ENCODE data around the gene TRPM3.

The TRPM3 gene

GRCh38 chr9:70511858-70512257, 609.6 kb downstream of the TRPM3 start:
- H3K4me1 ChIP-seq (ENCODE audit: control insufficient read depth, insufficient read depth, low read length) = no peaks in the 10 kb centered on the region
- H3K9me3 ChIP-seq (ENCODE audit: control insufficient read depth, insufficient read depth, low read length) = 0 out of 2 replicates have a peak, but pooled peaks cover 4% of the 10 kb centered on the region
- H3K4me3 ChIP-seq (ENCODE audit: low read depth, low read length) = no peak overlapping the region
- no peak overlapping the region for H3K27ac ChIP-seq (ENCODE audit: low read depth, low read length)
- H3K36me3 ChIP-seq (ENCODE audit: control insufficient read depth, insufficient read depth, low read length) = no peaks in the 10 kb centered on the region
- no peaks in the 10 kb centered on the region for H3K27me3 ChIP-seq (ENCODE audit: control insufficient read depth, insufficient read depth, low read length)
- no peak overlapping the region for H3K9ac ChIP-seq (ENCODE audit: low read depth, low read length)

- Histone ChIP-seq H3K4me1 (ENCODE audit: control insufficient read depth, insufficient read depth, low read length) (no peaks in the 10 kb centered on the region), H3K9me3 (ENCODE audit: control insufficient read depth, insufficient read depth, low read length) (0 out of 2 replicates have a peak, but pooled peaks cover 4% of the 10 kb centered on the region), H3K4me3 (ENCODE audit: low read depth, low read length) (no peak overlapping the region), H3K27ac (ENCODE audit: low read depth, low read length) (no peak overlapping the region), H3K9ac (ENCODE audit: low read depth, low read length) (no peak overlapping the region), H3K27me3 (ENCODE audit: control insufficient read depth, insufficient read depth, low read length) (no peaks in the 10 kb centered on the region), H3K36me3 (ENCODE audit: control insufficient read depth, insufficient read depth, low read length) (no peaks in the 10 kb centered on the region)
Observed at GRCh38 chr9:70510157-70510770, 611.2 kb downstream of the TRPM3 start.

GRCh38 chr9:70506159-70506558, 615.3 kb downstream of the TRPM3 start:
- Histone ChIP-seq H3K4me3 (ENCODE audit: low read depth, low read length) (no peak overlapping the region), H3K4me1 (ENCODE audit: control insufficient read depth, insufficient read depth, low read length) (no peaks in the 10 kb centered on the region), H3K9me3 (ENCODE audit: control insufficient read depth, insufficient read depth, low read length) (0 out of 2 replicates have a peak, but pooled peaks cover 4% of the 10 kb centered on the region), H3K36me3 (ENCODE audit: control insufficient read depth, insufficient read depth, low read length) (no peaks in the 10 kb centered on the region), H3K9ac (ENCODE audit: low read depth, low read length) (no peak overlapping the region), H3K27ac (ENCODE audit: low read depth, low read length) (no peak overlapping the region), H3K27me3 (ENCODE audit: control insufficient read depth, insufficient read depth, low read length) (no peaks in the 10 kb centered on the region)

GRCh38 chr9:70504834-70505233, 616.6 kb downstream of the TRPM3 start:
- Histone ChIP-seq H3K27me3 (ENCODE audit: control insufficient read depth, insufficient read depth, low read length) (no peaks in the 10 kb centered on the region), H3K4me3 (ENCODE audit: low read depth, low read length) (no peak overlapping the region), H3K9me3 (ENCODE audit: control insufficient read depth, insufficient read depth, low read length) (0 out of 2 replicates have a peak, but pooled peaks cover 3% of the 10 kb centered on the region), H3K9ac (ENCODE audit: low read depth, low read length) (no peak overlapping the region), H3K36me3 (ENCODE audit: control insufficient read depth, insufficient read depth, low read length) (no peaks in the 10 kb centered on the region), H3K4me1 (ENCODE audit: control insufficient read depth, insufficient read depth, low read length) (no peaks in the 10 kb centered on the region), H3K27ac (ENCODE audit: low read depth, low read length) (no peak overlapping the region)

- Histone ChIP-seq H3K9me3 (ENCODE audit: control insufficient read depth, insufficient read depth, low read length) (no peaks in the 10 kb centered on the region), H3K4me1 (ENCODE audit: control insufficient read depth, insufficient read depth, low read length) (no peaks in the 10 kb centered on the region), H3K9ac (ENCODE audit: low read depth, low read length) (no peak overlapping the region), H3K27me3 (ENCODE audit: control insufficient read depth, insufficient read depth, low read length) (no peaks in the 10 kb centered on the region), H3K27ac (ENCODE audit: low read depth, low read length) (no peak overlapping the region), H3K36me3 (ENCODE audit: control insufficient read depth, insufficient read depth, low read length) (no peaks in the 10 kb centered on the region), H3K4me3 (ENCODE audit: low read depth, low read length) (no peak overlapping the region)
Observed at GRCh38 chr9:70502690-70503089, 618.7 kb downstream of the TRPM3 start.

GRCh38 chr9:70500793-70501192, 620.6 kb downstream of the TRPM3 start:
- Histone ChIP-seq H3K9ac (ENCODE audit: low read depth, low read length) (no peak overlapping the region), H3K27ac (ENCODE audit: low read depth, low read length) (no peak overlapping the region), H3K4me3 (ENCODE audit: low read depth, low read length) (no peak overlapping the region), H3K9me3 (ENCODE audit: control insufficient read depth, insufficient read depth, low read length) (no peaks in the 10 kb centered on the region), H3K27me3 (ENCODE audit: control insufficient read depth, insufficient read depth, low read length) (no peaks in the 10 kb centered on the region), H3K36me3 (ENCODE audit: control insufficient read depth, insufficient read depth, low read length) (no peaks in the 10 kb centered on the region), H3K4me1 (ENCODE audit: control insufficient read depth, insufficient read depth, low read length) (no peaks in the 10 kb centered on the region)

- H3K27me3 ChIP-seq (ENCODE audit: control insufficient read depth, insufficient read depth, low read length) = no peaks in the 10 kb centered on the region
- H3K36me3 ChIP-seq (ENCODE audit: control insufficient read depth, insufficient read depth, low read length) = no peaks in the 10 kb centered on the region
- no peaks in the 10 kb centered on the region for H3K4me1 ChIP-seq (ENCODE audit: control insufficient read depth, insufficient read depth, low read length)
- no peak overlapping the region for H3K9ac ChIP-seq (ENCODE audit: low read depth, low read length)
- H3K4me3 ChIP-seq (ENCODE audit: low read depth, low read length) = no peak overlapping the region
- H3K9me3 ChIP-seq (ENCODE audit: control insufficient read depth, insufficient read depth, low read length) = no peaks in the 10 kb centered on the region
- no peak overlapping the region for H3K27ac ChIP-seq (ENCODE audit: low read depth, low read length)
Observed at GRCh38 chr9:70499621-70500020, 621.8 kb downstream of the TRPM3 start.

GRCh38 chr9:70498866-70499265, 622.6 kb downstream of the TRPM3 start:
- H3K4me3 ChIP-seq (ENCODE audit: low read depth, low read length) = no peak overlapping the region
- no peak overlapping the region for H3K9ac ChIP-seq (ENCODE audit: low read depth, low read length)
- H3K9me3 ChIP-seq (ENCODE audit: control insufficient read depth, insufficient read depth, low read length) = no peaks in the 10 kb centered on the region
- no peaks in the 10 kb centered on the region for H3K27me3 ChIP-seq (ENCODE audit: control insufficient read depth, insufficient read depth, low read length)
- H3K27ac ChIP-seq (ENCODE audit: low read depth, low read length) = no peak overlapping the region
- H3K36me3 ChIP-seq (ENCODE audit: control insufficient read depth, insufficient read depth, low read length) = no peaks in the 10 kb centered on the region
- no peaks in the 10 kb centered on the region for H3K4me1 ChIP-seq (ENCODE audit: control insufficient read depth, insufficient read depth, low read length)

- Histone ChIP-seq H3K9ac (ENCODE audit: low read depth, low read length) (no peak overlapping the region), H3K27me3 (ENCODE audit: control insufficient read depth, insufficient read depth, low read length) (no peaks in the 10 kb centered on the region), H3K4me1 (ENCODE audit: control insufficient read depth, insufficient read depth, low read length) (no peaks in the 10 kb centered on the region), H3K27ac (ENCODE audit: low read depth, low read length) (no peak overlapping the region), H3K9me3 (ENCODE audit: control insufficient read depth, insufficient read depth, low read length) (no peaks in the 10 kb centered on the region), H3K36me3 (ENCODE audit: control insufficient read depth, insufficient read depth, low read length) (no peaks in the 10 kb centered on the region), H3K4me3 (ENCODE audit: low read depth, low read length) (no peak overlapping the region)
Observed at GRCh38 chr9:70496244-70496643, 625.2 kb downstream of the TRPM3 start.

GRCh38 chr9:70495514-70495913, 625.9 kb downstream of the TRPM3 start:
- H3K4me3 ChIP-seq (ENCODE audit: low read depth, low read length) = no peak overlapping the region
- H3K9me3 ChIP-seq (ENCODE audit: control insufficient read depth, insufficient read depth, low read length) = no peaks in the 10 kb centered on the region
- H3K4me1 ChIP-seq (ENCODE audit: control insufficient read depth, insufficient read depth, low read length) = no peaks in the 10 kb centered on the region

GRCh38 chr9:70494221-70494620, 627.2 kb downstream of the TRPM3 start:
- Histone ChIP-seq H3K4me1 (ENCODE audit: control insufficient read depth, insufficient read depth, low read length) (no peaks in the 10 kb centered on the region), H3K9me3 (ENCODE audit: control insufficient read depth, insufficient read depth, low read length) (no peaks in the 10 kb centered on the region), H3K4me3 (ENCODE audit: low read depth, low read length) (no peak overlapping the region), H3K36me3 (ENCODE audit: control insufficient read depth, insufficient read depth, low read length) (no peaks in the 10 kb centered on the region), H3K27me3 (ENCODE audit: control insufficient read depth, insufficient read depth, low read length) (no peaks in the 10 kb centered on the region), H3K9ac (ENCODE audit: low read depth, low read length) (no peak overlapping the region), H3K27ac (ENCODE audit: low read depth, low read length) (no peak overlapping the region)

More at GRCh38 chr9:70495514-70495913, 625.9 kb downstream of the TRPM3 start:
- H3K27ac ChIP-seq (ENCODE audit: low read depth, low read length) = no peak overlapping the region
- no peak overlapping the region for H3K9ac ChIP-seq (ENCODE audit: low read depth, low read length)
- no peaks in the 10 kb centered on the region for H3K36me3 ChIP-seq (ENCODE audit: control insufficient read depth, insufficient read depth, low read length)
- H3K27me3 ChIP-seq (ENCODE audit: control insufficient read depth, insufficient read depth, low read length) = no peaks in the 10 kb centered on the region

All from HUES48 (cell line).